K562 (cell line): ENCODE data around the gene PLCL2. TPM values are rescaled to one million over a fixed set of nuclear protein-coding genes. Genes with fewer than 3 reads are reported as not detected.

Experiments used
- ATAC-seq: fragments of 200-7000 bp; cut with Tn5 transposase; 3 replicates; pipeline ENCODE4 v1.9.1; 2020; ENCODE audit warnings: moderate library complexity
- BruUV-seq: library from RNA; stranded (reverse); fragments of 400-500 nt; replicated peaks from 2 replicates; lab custom pipeline; 2021; lab: Mats Ljungman, UMichigan
- CTCF ChIA-PET: fragments of 300-600 bp; formaldehyde crosslinking; extraction: SDS; loops from one replicate; lab custom pipeline; 2021; ENCODE audit warnings: low intra/inter-chr PET ratio; lab: Yijun Ruan, JAX
- POLR2A ChIA-PET: fragments of 300-600, 350-650 bp; sonication (Branson Sonifier 250); formaldehyde crosslinking; extraction: SDS; loops from one replicate; lab custom pipeline; 2021; ENCODE audit warnings: antibody characterized with exemption, inconsistent platforms; lab: Yijun Ruan, JAX
- DNase-seq, 4 experiments: peaks; one replicate each; pipeline versions ENCODE4 v3.0.0 to v3.0.0-alpha.2; 2011 to 2018; ENCODE audit warnings: low spot score in 3 of 4, mixed read lengths in 3 of 4; ENCODE audit errors: extremely low read depth in 1 of 4
- FAIRE-seq: peaks from 2 replicates; lab custom pipeline; 2011; peaks lifted over from hg19 to GRCh38; lab: Jason Lieb, UNC
- H2AFZ ChIP-seq: 2 replicates; pipeline ENCODE4 v1.6.0; 2011; ENCODE audit warnings: low read depth, low read length, control low read depth, inconsistent platforms
- H3K27ac ChIP-seq: fragments of 200-600 bp; 3 replicates; pipeline ENCODE4 v1.8.0; 2011; ENCODE audit warnings: low read depth, mild to moderate bottlenecking, control low read depth, inconsistent platforms, low read length, moderate library complexity, mixed read lengths; ENCODE audit errors: extremely low read depth
- H3K27me3 ChIP-seq, 2 experiments: fragments of 300-600 bp in 1 of 2; 2 replicates in 1 of 2; 3 replicates in 1 of 2; pipeline versions ENCODE4 v1.6.0 to v1.8.0; 2011; ENCODE audit warnings: inconsistent platforms in 2 of 2, low read length in 2 of 2, mild to moderate bottlenecking in 1 of 2, mixed read lengths in 1 of 2, moderate library complexity in 1 of 2; ENCODE audit not compliant: control insufficient read depth in 2 of 2, insufficient read depth in 2 of 2
- H3K36me3 ChIP-seq: fragments of 300-600 bp; 3 replicates; pipeline ENCODE4 v1.8.0; 2011; ENCODE audit warnings: mild to moderate bottlenecking, low read length, inconsistent platforms; ENCODE audit not compliant: control insufficient read depth, insufficient read depth
- H3K4me1 ChIP-seq, 2 experiments: fragments of 200-600 bp in 1 of 2; replicated peaks in 1 of 2; 2 replicates in 1 of 2; 3 replicates in 1 of 2; pipeline versions ENCODE4 v1.5.1 to v1.8.0; 2011; ENCODE audit warnings: inconsistent platforms in 2 of 2, low read length in 2 of 2, mild to moderate bottlenecking in 1 of 2, mixed read lengths in 1 of 2, moderate library complexity in 1 of 2; ENCODE audit not compliant: control insufficient read depth in 2 of 2, insufficient read depth in 2 of 2
- H3K4me2 ChIP-seq: 2 replicates; pipeline ENCODE4 v1.6.1; 2011; ENCODE audit warnings: low read length, control low read depth, inconsistent platforms, mixed read lengths; ENCODE audit not compliant: insufficient read depth
- H3K4me3 ChIP-seq: fragments of 200-600 bp; sonication (generic), shearing (Covaris generic); 2 replicates; pipeline ENCODE4 v1.5.1; 2016; ENCODE audit warnings: control low read depth, inconsistent platforms
- H3K79me2 ChIP-seq: fragments of 200-600 bp; 3 replicates; pipeline ENCODE4 v1.8.0; 2011; ENCODE audit warnings: low read length, inconsistent platforms; ENCODE audit not compliant: control insufficient read depth, insufficient read depth
- H3K9ac ChIP-seq, 2 experiments: 2 replicates each; pipeline versions ENCODE4 v1.6.0 to v1.6.1; 2011; ENCODE audit warnings: low read depth in 2 of 2, low read length in 2 of 2, control low read depth in 1 of 2, inconsistent platforms in 1 of 2, mild to moderate bottlenecking in 1 of 2, mixed read lengths in 1 of 2; ENCODE audit not compliant: insufficient read depth in 1 of 2
- H3K9me1 ChIP-seq: one replicate; pipeline ENCODE4 v1.6.0; 2011; ENCODE audit warnings: inconsistent platforms, mild to moderate bottlenecking, low read length, moderate library complexity; ENCODE audit not compliant: control insufficient read depth, insufficient read depth
- H3K9me3 ChIP-seq: replicated peaks from 2 replicates; pipeline ENCODE4 v1.5.1; 2011; ENCODE audit warnings: low read depth, low read length, inconsistent platforms; ENCODE audit not compliant: control insufficient read depth, insufficient read depth
- H4K20me1 ChIP-seq: replicated peaks from 2 replicates; pipeline ENCODE4 v1.6.1; 2011; ENCODE audit warnings: low read length, inconsistent platforms, mixed read lengths; ENCODE audit not compliant: control insufficient read depth, insufficient read depth
- C11orf30 ChIP-seq: fragments of 450-650 bp; IDR thresholded peaks from 2 replicates; pipeline ENCODE4 v1.6.1; 2016; ENCODE audit warnings: low read depth, mild to moderate bottlenecking
- MAFF ChIP-seq: IDR thresholded peaks from 2 replicates; pipeline ENCODE4 v1.6.1; 2012; ENCODE audit warnings: low read length, improper control_type of control experiment
- MAFG ChIP-seq: fragments of 450-650 bp; conservative IDR thresholded peaks from 2 replicates; pipeline ENCODE4 v1.6.1; 2016; ENCODE audit warnings: missing genetic modification characterization, missing compliant biosample characterization
- MAFK ChIP-seq: IDR thresholded peaks from 2 replicates; pipeline ENCODE4 v1.6.1; 2011; ENCODE audit warnings: low read length, improper control_type of control experiment
- SIX5 ChIP-seq, 2 experiments: IDR thresholded peaks; 2 replicates each; pipeline ENCODE4 v1.6.1; 2011; ENCODE audit warnings: low read length in 2 of 2, borderline replicate concordance in 1 of 2, low read depth in 1 of 2, mild to moderate bottlenecking in 1 of 2, moderate library complexity in 1 of 2; ENCODE audit not compliant: insufficient read depth in 1 of 2
- ZKSCAN8 ChIP-seq: fragments of 200-800 bp; sonication (Bioruptor generic); IDR thresholded peaks from 2 replicates; pipeline ENCODE4 v1.6.1; 2016; ENCODE audit warnings: missing genetic modification characterization, missing compliant biosample characterization
- ZNF316 ChIP-seq: fragments of 450-650 bp; IDR thresholded peaks from 2 replicates; pipeline ENCODE4 v1.6.1; 2016
- WGBS: fragments of 100-300 bp; shearing (Covaris generic); methylation state at CpG from one replicate; pipeline ENCODE4 v1.1.6; 2016; ENCODE audit warnings: low coverage, mixed read lengths; ENCODE audit not compliant: insufficient coverage; ENCODE audit errors: missing lambda C conversion rate; 5-methylcytosine and 5-hydroxymethylcytosine counted together
- in situ Hi-C: fragments of 300-500 bp; cut with MboI; formaldehyde crosslinking; loops from 4 replicates; pipeline ENCODE4 v1.15.0; 2018; ENCODE audit warnings: inconsistent platforms, mixed read lengths
- intact Hi-C: fragments of 100-400 bp; cut with micrococcal nuclease; formaldehyde crosslinking; loops from 2 replicates; pipeline ENCODE4 v1.14.2; 2022
- polyA plus RNA-seq, 8 experiments: library from polyadenylated mRNA; depleted of rRNA in 4 of 8; stranded (reverse) in 5 of 8; unstranded in 3 of 8; fragments of >200 nt; fragmentation: Nextera tagmentation in 2 of 8; fragmentation: Illumina TruSeq in 1 of 8; extraction: Ambion mirVana in 2 of 8; extraction: Trizol in 1 of 8; gene quantifications; 2 replicates each; pipeline versions ENCODE4 v1.2.1 to v1.2.3, GENCODE V29; 2011 to 2014; ENCODE audit warnings: inconsistent platforms in 1 of 8, missing spikeins in 1 of 8
- total RNA-seq, 7 experiments: library from RNA; depleted of rRNA in 6 of 7; stranded (reverse); fragments of >200 nt in 6 of 7; fragmentation: Illumina TruSeq in 2 of 7; extraction: Trizol in 2 of 7; gene quantifications; 2 replicates each; pipeline versions ENCODE4 v1.2.1 to v1.2.3, GENCODE V29; 2011 to 2021; ENCODE audit warnings: low replicate concordance in 1 of 7
- TF ChIP-seq, protein P1 (sequence below), 2 experiments: IDR thresholded peaks; 2 replicates each; pipeline ENCODE4 v1.6.1; 2012; ENCODE audit warnings: improper control_type of control experiment in 2 of 2, low read depth in 2 of 2, low read length in 2 of 2, borderline replicate concordance in 1 of 2
- TF ChIP-seq, protein P2 (sequence below): fragments of 250-450 bp; sonication (Bioruptor Pico); IDR thresholded peaks from 2 replicates; pipeline ENCODE4 v1.5.0; 2020; ENCODE audit warnings: mild to moderate bottlenecking

Gene PLCL2
- total and polyA plus RNA-seq, 9 of the 15 experiments (the other 6 are each of a cell fraction or from before 2014, with no cell fraction given): 0.03 to 0.18 (median 0.11) TPM; not detected in 2

DNA sequence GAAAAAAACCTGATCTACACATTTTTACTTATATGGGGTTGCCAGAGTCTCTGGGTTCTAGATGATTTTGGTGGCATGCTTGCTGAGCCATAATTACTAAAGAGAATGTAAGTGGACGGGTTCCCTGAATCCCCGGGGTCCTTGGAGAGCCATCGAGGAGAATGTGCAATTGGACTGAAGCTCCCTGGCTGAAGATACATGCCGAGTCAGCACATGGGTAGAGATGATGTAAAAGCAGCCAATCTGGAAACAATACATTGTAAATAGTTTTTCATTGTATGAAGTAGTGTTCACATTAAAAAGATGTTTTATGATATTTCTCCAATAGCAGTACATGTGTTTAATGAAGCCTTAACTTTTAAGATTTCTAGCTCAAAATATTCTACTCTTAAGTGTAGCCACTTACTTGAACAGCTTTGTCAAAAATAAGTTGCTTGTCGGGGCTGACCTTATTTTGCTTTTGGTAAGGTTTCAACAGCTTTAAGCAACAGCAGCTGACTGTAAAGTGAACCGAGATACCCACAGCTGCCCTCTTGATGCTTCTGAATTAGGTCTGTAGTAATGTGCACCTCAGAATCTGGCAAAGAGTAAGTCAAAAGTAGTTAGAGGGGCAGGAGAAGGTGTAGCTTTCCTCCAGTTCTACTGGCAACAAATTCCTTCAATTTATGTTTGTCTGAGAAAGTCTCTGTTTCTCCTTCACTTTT lies 205.7 kb downstream of the PLCL2 start:
- no peaks in the 10 kb centered on the region for H3K9me1 ChIP-seq
- POLR2A ChIA-PET: interaction anchor here (0.7 to 1.8 kb wide), 2 partner anchors 12 to 85 kb away, joined by 3 to 4 read pairs; no protein-coding TSS in a partner anchor
- under 1% methylated on average over 6 of the region's 6 CpGs for WGBS
- in situ Hi-C loops: no loop called here
- H3K36me3 ChIP-seq: no peaks in the 10 kb centered on the region
- H3K27me3 ChIP-seq: peaks cover 5 to 18% of the 10 kb centered on the region in 2 experiments; a peak in 4 of 5 replicates
- H3K27ac ChIP-seq: no peak overlapping the region
- no peaks in the 10 kb centered on the region for H4K20me1 ChIP-seq
- no peaks in the 10 kb centered on the region for H3K79me2 ChIP-seq
- BruUV-seq: no TSS peak
- no peaks in the 10 kb centered on the region for H3K4me1 ChIP-seq
- H3K9ac ChIP-seq: no peak overlapping the region
- CTCF ChIA-PET: no interaction called here
- no peak overlapping the region for H3K4me3 ChIP-seq
- ATAC-seq (no peak), DNase-seq (no peak)
- TF ChIP-seq MAFG (peak; percentile 42; the same call in 1 of the 2 replicates), ZKSCAN8 (CRISPR knock-in tag) (no peak), ZNF316 (peak; percentile 48; the same call in 1 of the 2 replicates), SIX5 (IDR thresholded peaks at IDR 0.05; ENCODE audit: borderline replicate concordance in 1 of 2, insufficient read depth in 1 of 2, low read depth in 1 of 2, low read length in 2 of 2) (no peak), MAFF (0 out of 2 replicates have a peak, but pooled peaks have one; percentile 8), MAFK (peak; percentile 40; the same call in 1 of the 2 replicates), C11orf30 (peak; percentile 47; the same call in 1 of the 2 replicates)
- TF ChIP-seq, protein P1, sequence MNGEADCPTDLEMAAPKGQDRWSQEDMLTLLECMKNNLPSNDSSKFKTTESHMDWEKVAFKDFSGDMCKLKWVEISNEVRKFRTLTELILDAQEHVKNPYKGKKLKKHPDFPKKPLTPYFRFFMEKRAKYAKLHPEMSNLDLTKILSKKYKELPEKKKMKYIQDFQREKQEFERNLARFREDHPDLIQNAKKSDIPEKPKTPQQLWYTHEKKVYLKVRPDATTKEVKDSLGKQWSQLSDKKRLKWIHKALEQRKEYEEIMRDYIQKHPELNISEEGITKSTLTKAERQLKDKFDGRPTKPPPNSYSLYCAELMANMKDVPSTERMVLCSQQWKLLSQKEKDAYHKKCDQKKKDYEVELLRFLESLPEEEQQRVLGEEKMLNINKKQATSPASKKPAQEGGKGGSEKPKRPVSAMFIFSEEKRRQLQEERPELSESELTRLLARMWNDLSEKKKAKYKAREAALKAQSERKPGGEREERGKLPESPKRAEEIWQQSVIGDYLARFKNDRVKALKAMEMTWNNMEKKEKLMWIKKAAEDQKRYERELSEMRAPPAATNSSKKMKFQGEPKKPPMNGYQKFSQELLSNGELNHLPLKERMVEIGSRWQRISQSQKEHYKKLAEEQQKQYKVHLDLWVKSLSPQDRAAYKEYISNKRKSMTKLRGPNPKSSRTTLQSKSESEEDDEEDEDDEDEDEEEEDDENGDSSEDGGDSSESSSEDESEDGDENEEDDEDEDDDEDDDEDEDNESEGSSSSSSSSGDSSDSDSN (IDR thresholded peaks at IDR 0.05; ENCODE audit: borderline replicate concordance in 1 of 2, low read depth in 2 of 2, low read length in 2 of 2): no peak
- TF ChIP-seq, protein P2, sequence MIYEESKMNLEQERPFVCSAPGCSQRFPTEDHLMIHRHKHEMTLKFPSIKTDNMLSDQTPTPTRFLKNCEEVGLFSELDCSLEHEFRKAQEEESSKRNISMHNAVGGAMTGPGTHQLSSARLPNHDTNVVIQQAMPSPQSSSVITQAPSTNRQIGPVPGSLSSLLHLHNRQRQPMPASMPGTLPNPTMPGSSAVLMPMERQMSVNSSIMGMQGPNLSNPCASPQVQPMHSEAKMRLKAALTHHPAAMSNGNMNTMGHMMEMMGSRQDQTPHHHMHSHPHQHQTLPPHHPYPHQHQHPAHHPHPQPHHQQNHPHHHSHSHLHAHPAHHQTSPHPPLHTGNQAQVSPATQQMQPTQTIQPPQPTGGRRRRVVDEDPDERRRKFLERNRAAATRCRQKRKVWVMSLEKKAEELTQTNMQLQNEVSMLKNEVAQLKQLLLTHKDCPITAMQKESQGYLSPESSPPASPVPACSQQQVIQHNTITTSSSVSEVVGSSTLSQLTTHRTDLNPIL (CRISPR knock-in tag): no peak
- TF ChIP-seq, all 486 proteins: peak for 5
- no peak for FAIRE-seq
- Histone ChIP-seq H3K4me2 (no peak overlapping the region), H3K9me3 (no peaks in the 10 kb centered on the region), H2AFZ (no peak overlapping the region)
- intact Hi-C loops: no loop called here
